Mesodermal cell (in vitro differentiated cells): ENCODE measurements around the gene KLF7.

Experiments used
- H3K27ac ChIP-seq: 2 replicates; pipeline ENCODE4 v1.7.0; 2013; ENCODE audit warnings: mild to moderate bottlenecking, low read depth, low read length, moderate library complexity; ENCODE audit not compliant: severe bottlenecking
- H3K36me3 ChIP-seq: 2 replicates; pipeline ENCODE4 v1.7.1; 2013; ENCODE audit warnings: mild to moderate bottlenecking, low read length, moderate library complexity; ENCODE audit not compliant: control insufficient read depth, insufficient read depth
- H3K4me1 ChIP-seq: one replicate; pipeline ENCODE4 v1.7.1; 2013; ENCODE audit warnings: mild to moderate bottlenecking, low read length; ENCODE audit not compliant: insufficient read depth, control insufficient read depth, poor library complexity, severe bottlenecking
- H3K4me3 ChIP-seq: 2 replicates; pipeline ENCODE4 v1.7.0; 2013; ENCODE audit warnings: low read length, control low read depth, mild to moderate bottlenecking; ENCODE audit not compliant: insufficient read depth, poor library complexity, severe bottlenecking; ENCODE audit errors: extremely low read depth
- H3K9me3 ChIP-seq: 2 replicates; pipeline ENCODE4 v1.7.1; 2013; ENCODE audit warnings: mild to moderate bottlenecking, low read length, moderate library complexity; ENCODE audit not compliant: control insufficient read depth
- WGBS, 2 experiments: methylation state at CpG; one replicate each; pipeline ENCODE4 v1.1.5; 2013; ENCODE audit warnings: missing lambda C conversion rate in 2 of 2; ENCODE audit not compliant: insufficient coverage in 2 of 2; 5-methylcytosine and 5-hydroxymethylcytosine counted together

Gene KLF7

DNA sequence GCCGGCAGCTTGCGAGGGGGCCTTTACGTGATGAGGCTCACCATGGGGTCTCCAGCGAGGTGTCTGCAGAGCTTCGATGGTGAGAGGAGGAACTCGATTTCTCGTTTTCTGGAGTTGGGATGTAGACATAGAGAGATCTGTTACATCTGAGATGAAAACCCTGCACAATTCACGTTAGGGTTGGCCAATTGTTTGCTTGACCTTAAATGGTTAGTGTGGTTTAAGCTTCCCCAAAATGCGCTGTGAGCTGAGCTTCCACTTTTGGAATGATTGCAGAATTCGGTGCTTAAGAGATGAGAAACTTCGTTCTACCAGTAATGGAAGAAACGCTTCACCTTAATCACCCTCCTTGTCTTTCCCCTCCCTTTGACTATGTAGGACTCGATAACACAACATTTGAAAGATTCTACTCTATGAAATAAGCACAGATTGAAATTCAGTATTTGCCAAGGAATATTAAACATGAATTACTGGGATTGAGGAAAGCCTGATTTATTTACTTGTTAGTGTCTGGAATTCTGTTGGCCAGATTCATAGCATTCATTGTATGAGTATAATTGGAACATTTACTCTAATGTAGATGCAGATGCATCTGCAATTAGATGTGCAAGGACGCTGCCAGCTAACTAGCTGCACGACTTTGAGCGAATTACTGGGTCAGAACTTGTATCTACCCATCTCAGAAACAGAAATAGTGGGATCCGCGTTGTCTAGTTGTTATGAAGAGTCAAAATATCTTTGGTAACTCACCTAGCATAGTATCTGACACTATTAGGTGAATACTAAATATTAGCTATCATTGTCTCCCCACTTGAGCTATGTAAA, 1.6 kb upstream of the KLF7 start:
- no peaks in the 10 kb centered on the region for H3K9me3 ChIP-seq
- H3K36me3 ChIP-seq: peaks cover 2% of the 10 kb centered on the region
- WGBS, 2 experiments: 14 to 21% methylated on average over 9 to 12 of the region's 18 CpGs
- peak overlapping the region; percentile 89 for H3K4me3 ChIP-seq
- peaks cover 9% of the 10 kb centered on the region for H3K4me1 ChIP-seq
- H3K27ac ChIP-seq: peak overlapping the region; percentile 100

DNA sequence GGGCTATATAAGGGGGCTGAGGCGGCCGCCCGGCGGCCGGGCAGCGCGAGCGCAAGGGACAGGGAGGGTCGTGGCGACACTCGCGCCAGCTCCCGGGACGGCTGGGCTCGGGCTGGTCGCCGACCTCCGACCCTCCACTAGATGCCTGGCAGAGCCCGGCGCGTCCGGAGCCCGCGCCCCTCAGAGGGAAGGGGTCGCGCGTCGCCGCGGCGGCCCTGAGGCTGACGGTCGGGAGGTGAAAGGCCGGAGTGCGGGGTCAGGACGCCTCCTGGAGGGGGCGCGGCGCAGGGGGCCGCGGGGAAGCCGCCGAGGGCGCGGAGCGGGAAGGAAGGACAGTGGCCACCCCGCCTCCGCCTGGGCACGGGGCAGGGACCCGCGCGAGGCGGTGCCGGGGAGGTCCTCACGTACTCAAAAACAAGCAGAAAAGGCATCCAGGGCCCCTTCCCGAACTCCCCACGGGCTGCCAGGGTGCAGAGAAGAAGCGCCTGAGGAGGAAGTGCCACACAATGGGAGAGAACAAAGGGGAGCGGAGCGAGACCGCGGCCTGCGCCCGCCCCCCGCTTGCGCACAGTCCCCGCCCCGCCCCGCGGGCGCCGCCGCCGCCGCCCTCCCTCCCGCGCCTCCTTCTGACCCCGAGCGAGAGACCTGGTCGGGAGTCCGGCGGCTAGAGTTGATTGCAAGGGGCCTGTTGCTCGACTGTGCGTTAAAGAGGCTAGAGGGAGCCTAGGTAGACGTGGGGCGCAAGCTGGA, 776 bp upstream of the KLF7 start:
- peaks cover 5% of the 10 kb centered on the region for H3K36me3 ChIP-seq
- peaks cover 14% of the 10 kb centered on the region for H3K4me1 ChIP-seq
- peak overlapping the region; percentile 100 for H3K27ac ChIP-seq
- H3K9me3 ChIP-seq: no peaks in the 10 kb centered on the region
- 0% methylated on average over 54 to 63 of the region's 86 CpGs for WGBS, 2 experiments
- peak overlapping the region; percentile 89 for H3K4me3 ChIP-seq

DNA sequence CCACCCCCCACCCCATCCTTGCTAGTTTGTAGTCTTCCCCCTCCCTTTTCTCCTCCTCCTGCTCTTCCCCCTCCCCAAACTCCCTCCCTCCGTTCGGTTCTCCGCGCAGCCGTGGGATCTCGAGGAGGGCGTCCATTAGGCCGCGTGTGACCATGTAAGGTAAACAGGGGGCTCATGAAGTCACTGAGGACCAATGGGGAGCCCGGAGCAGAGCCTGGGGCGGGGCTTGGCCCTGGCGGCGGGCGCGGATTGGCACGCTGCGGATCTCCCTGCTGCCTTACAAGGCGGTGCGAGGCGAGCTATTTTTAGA, 246 bp upstream of the KLF7 start:
- WGBS, 2 experiments: 0% methylated on average over 8 of the region's 20 CpGs; no CpG with 5 or more reads in 1 of the 2 experiments
- H3K4me1 ChIP-seq: peaks cover 19% of the 10 kb centered on the region
- peak overlapping the region; percentile 89 for H3K4me3 ChIP-seq
- no peaks in the 10 kb centered on the region for H3K9me3 ChIP-seq
- H3K27ac ChIP-seq: peak overlapping the region; percentile 100
- peaks cover 9% of the 10 kb centered on the region for H3K36me3 ChIP-seq

DNA sequence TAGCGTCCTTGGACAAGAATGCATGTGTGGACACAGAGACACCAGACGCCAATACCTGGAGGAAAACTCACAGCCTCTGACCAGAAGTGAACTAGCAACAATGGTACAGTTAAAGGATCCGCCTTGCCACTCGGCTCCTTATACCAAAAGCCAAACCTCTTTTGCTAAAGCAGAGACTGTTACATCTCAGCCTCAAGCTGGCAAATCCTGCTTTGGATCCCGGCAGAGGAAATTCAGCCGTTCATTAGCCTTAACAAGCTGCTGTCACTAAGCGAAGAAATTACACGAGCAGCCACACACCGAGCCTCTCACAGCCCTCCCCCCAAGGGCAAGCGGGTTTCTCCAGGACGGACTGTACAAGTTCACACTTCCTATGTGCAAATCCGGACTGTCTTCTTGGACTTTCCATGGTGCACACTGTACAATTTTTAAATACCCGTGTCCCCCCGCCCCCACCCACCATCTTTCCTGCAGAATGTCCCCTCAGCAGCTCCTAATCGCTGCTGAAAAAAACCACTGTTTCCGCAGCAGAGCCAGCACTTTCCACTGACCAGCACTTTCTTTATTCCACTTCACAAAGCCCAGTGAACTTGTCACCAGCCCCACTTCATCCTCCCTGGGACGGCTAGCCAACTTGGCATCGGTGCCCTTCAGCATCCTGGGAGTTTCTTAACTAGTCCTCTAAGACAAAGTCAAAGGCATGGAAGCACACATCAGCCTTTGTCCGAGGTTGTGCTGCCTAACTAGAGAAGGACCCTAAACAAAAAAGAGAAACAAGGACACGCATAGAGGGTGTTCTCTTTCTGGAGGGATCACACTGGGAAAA, 1.5 kb downstream of the KLF7 start:
- Histone ChIP-seq H3K9me3 (no peaks in the 10 kb centered on the region), H3K36me3 (peaks cover 21% of the 10 kb centered on the region), H3K4me3 (peak overlapping the region; percentile 89), H3K27ac (peak overlapping the region; percentile 75), H3K4me1 (peaks cover 35% of the 10 kb centered on the region)
- 0 to 1% methylated on average over 16 to 18 of the region's 20 CpGs for WGBS, 2 experiments

DNA sequence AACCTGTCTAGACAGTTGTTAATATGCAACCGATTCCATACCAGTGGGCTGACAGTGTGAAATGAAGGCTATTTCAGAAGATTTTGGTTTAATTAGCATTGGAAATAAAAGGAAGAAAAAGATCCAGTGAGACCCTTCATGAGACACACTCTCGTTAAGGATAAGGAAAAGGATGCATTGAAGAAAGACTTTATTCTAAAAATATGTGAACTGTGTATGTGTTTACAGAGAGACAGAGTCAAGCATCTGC, 2.1 kb downstream of the KLF7 start:
- H3K27ac ChIP-seq: peak overlapping the region; percentile 75
- WGBS, 2 experiments: 8 to 14% methylated on average over 1 to 2 of the region's 2 CpGs
- peak overlapping the region; percentile 89 for H3K4me3 ChIP-seq
- peaks cover 25% of the 10 kb centered on the region for H3K36me3 ChIP-seq
- no peaks in the 10 kb centered on the region for H3K9me3 ChIP-seq
- peaks cover 41% of the 10 kb centered on the region for H3K4me1 ChIP-seq

DNA sequence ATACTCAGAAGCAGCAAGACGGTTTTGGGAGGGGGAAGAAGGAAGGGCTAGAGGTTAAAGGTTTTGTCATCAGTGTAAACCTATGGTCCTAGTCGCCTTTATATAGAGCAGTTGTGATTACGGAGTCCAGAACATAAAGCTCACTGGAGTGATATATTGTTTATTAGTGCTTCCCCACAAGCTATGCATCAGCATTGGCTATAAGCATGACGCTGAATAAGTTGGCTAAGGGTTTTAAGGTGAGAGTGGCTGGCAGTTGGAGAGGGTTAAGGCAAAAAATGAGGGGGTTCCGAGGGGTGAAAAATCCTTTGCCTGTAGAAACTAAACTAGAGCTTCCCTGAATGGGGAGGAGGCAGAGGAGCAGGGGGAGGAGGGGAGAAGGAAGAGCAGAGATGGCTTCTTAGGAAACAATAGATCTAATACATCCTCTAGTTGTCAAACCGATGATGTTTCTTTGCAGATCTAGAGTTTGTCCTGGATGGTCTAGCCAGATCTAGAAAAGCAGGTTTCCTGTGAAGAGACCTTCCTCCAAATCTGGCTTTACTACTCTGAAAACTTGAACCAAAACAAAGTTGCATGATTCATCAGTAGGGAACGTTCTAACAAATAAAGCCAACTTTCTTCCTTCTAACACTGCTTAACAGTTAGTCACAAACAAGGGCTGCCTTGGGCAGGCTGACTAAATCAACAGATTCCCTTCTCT, 2.5 kb downstream of the KLF7 start:
- H3K27ac ChIP-seq: peak overlapping the region; percentile 75
- H3K9me3 ChIP-seq: no peaks in the 10 kb centered on the region
- WGBS, 2 experiments: 25 to 32% methylated on average over 4 of the region's 7 CpGs
- H3K36me3 ChIP-seq: peaks cover 26% of the 10 kb centered on the region
- peaks cover 42% of the 10 kb centered on the region for H3K4me1 ChIP-seq
- peak overlapping the region; percentile 89 for H3K4me3 ChIP-seq

DNA sequence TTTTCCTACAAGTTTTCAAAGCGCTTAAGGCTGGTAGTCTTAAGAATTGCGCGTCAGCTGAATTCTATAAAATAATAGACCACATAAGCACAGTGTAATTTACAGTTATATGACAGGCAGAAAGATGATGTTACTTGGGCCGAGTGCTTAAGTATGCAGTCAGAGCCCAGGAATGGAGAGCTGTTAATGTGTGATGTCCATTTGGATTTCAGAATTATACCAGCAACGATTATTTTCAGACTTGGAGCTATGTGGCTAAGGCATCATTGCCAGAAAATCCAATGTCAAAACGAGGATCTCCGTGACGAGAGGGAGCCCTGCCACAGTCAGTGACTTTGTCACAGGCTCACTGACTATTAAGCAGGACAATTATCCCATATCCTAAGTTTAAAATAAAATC, 3.4 kb downstream of the KLF7 start:
- Histone ChIP-seq H3K9me3 (no peaks in the 10 kb centered on the region), H3K27ac (no peak overlapping the region), H3K4me3 (peak overlapping the region; percentile 89), H3K36me3 (peaks cover 35% of the 10 kb centered on the region), H3K4me1 (peaks cover 45% of the 10 kb centered on the region)
- WGBS, 2 experiments: 74 to 82% methylated on average over 4 to 5 of the region's 8 CpGs

DNA sequence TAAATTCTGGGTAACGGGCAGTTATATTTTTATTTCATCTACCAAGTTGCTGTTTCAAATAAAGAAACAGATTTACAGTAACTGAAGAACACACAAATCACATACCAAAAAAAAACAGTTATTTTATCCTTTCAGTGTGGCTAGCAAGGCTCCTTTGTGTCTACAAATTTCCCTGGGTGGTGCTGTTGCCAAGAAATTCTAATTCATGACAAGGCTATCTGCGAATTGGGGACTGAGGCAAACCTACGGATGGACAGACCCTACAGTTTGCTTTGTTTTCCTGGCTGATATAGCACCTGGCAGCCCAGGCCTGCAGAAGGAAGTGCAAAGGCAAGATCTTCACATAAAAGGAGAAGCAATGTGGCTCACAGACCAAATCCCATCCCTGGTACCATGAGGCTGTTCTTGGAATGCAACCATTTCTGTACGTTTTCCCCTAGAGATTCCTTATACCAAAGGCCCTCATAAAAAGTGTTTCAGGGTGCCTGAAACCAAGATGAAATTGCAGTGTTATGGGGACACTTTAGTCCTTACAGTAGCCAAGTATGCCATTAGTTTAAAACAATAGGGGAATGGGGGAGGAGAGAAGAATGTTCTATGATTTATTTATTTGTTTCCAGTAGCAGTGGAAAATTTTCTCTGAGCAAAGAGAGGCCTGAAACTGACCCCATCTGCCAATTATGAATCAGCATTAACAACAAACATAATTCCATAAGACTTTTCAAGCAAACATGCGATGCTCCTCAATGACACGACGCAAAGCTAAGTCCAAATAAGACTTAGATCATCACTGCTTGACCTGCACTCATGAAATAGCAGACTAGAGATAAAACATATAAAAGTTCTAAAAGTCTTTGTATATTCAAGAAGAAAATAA, 4.3 kb downstream of the KLF7 start:
- H3K4me1 ChIP-seq: peaks cover 53% of the 10 kb centered on the region
- H3K9me3 ChIP-seq: no peaks in the 10 kb centered on the region
- peak overlapping the region; percentile 89 for H3K4me3 ChIP-seq
- WGBS, 2 experiments: 74 to 79% methylated on average over 2 to 3 of the region's 7 CpGs
- peaks cover 41% of the 10 kb centered on the region for H3K36me3 ChIP-seq
- no peak overlapping the region for H3K27ac ChIP-seq

DNA sequence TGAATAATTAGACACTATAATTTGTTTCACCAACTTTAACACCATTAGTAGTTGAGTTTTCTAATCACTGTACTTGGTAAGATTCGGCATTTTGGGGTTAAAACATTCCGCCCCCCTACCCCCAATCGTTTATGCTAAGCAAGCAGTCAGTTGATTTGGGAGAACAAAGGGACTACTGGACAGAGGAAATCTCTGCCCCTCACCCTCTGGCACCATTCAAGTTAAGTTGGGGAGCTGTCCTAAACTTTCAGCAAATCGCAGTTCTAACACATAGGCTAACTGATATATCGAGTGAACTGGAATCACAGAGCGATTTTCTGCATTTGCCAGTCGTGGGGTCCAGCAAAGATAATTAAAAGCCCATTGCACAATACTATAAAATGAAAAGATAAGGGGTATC, 5.6 kb downstream of the KLF7 start:
- no peak overlapping the region for H3K4me3 ChIP-seq
- H3K36me3 ChIP-seq: peaks cover 53% of the 10 kb centered on the region
- no peak overlapping the region for H3K27ac ChIP-seq
- WGBS, 2 experiments: 48 to 71% methylated on average over 2 to 3 of the region's 7 CpGs
- H3K9me3 ChIP-seq: no peaks in the 10 kb centered on the region
- peaks cover 58% of the 10 kb centered on the region for H3K4me1 ChIP-seq
